ENCODE results near the gene SLC5A9.

The SLC5A9 gene

DNA sequence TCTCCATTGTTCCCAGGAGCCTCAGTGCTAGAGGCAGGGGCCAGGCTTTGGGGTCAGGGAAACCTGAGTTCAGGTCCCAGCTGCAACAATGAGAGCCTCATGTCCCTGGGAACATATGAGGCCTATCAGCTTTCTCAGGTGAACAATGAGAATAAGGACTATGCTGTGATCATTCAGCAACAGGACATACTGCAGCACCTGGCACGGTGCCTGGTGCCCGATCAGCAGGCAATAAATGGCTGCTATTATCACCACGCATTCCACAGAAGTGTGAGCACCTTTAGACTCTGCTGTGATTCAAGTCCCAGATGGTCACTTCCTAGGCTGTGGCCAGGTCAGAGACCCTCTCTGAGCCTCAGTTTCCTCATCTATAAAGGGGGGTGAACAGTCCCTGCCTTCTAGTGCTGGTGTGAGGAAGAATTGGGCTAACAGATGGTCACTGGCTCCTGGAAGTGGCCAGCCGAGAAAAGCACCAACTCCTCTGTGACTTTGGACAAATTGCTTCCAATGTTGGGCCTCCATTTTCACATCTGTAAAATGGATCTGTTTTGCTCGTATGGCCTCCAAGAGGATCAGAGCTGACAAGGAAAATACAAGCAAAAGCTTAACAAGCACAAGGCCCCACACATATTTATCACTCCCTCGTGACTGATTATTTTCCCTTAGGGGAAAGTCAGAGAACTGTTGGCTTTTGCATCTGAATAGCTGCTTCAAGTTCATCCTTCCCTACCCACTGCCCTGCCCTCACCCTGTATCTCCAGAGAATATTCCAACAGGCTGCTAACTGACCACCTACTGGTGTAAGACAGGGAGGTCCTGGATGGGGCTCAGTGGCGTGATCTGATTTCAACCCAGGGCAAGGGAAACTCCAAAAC lies 1.1 kb downstream of the SLC5A9 start:
- Histone ChIP-seq H3K4me3 (ENCODE audit: insufficient read depth, low read depth, low read length) (no peak overlapping the region), H3K36me3 (ENCODE audit: control insufficient read depth, insufficient read depth, low read length) (no peaks in the 10 kb centered on the region), H3K9me3 (ENCODE audit: control insufficient read depth, low read length) (no peaks in the 10 kb centered on the region), H3K27me3 (ENCODE audit: control insufficient read depth, insufficient read depth, low read length, poor library complexity, severe bottlenecking) (no peaks in the 10 kb centered on the region), H3K4me1 (ENCODE audit: control insufficient read depth, insufficient read depth, low read length) (no peaks in the 10 kb centered on the region), H3K27ac (ENCODE audit: insufficient read depth, low read depth, low read length, poor library complexity, severe bottlenecking) (no peak overlapping the region)
- 73 to 74% methylated on average over 7 of the region's 7 CpGs for WGBS, 2 experiments

DNA sequence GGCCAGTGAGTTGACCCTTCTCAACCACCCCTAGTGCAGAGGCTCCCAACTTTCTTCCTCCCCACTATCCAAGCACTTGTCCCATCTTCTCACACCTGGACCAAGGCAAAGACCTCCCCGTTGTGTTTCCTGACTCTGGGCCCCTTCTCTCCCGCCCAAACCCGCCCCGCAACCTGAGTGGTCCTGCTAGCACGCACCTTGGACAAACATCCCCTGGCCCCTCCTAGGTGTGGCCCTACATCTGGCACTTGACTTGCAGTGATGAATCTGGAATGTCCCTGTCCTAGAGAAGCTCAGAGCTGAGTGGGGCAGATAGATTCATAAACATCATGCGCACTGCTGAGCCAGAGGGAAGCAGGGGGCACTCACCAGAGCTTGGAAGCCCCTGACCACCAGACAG lies 2.3 kb downstream of the SLC5A9 start:
- Histone ChIP-seq H3K9me3 (ENCODE audit: control insufficient read depth, low read length) (no peaks in the 10 kb centered on the region), H3K27me3 (ENCODE audit: control insufficient read depth, insufficient read depth, low read length, poor library complexity, severe bottlenecking) (no peaks in the 10 kb centered on the region), H3K4me1 (ENCODE audit: control insufficient read depth, insufficient read depth, low read length) (no peaks in the 10 kb centered on the region), H3K36me3 (ENCODE audit: control insufficient read depth, insufficient read depth, low read length) (no peaks in the 10 kb centered on the region), H3K27ac (ENCODE audit: insufficient read depth, low read depth, low read length, poor library complexity, severe bottlenecking) (no peak overlapping the region), H3K4me3 (ENCODE audit: insufficient read depth, low read depth, low read length) (no peak overlapping the region)
- 93 to 97% methylated on average over 6 of the region's 6 CpGs for WGBS, 2 experiments

DNA sequence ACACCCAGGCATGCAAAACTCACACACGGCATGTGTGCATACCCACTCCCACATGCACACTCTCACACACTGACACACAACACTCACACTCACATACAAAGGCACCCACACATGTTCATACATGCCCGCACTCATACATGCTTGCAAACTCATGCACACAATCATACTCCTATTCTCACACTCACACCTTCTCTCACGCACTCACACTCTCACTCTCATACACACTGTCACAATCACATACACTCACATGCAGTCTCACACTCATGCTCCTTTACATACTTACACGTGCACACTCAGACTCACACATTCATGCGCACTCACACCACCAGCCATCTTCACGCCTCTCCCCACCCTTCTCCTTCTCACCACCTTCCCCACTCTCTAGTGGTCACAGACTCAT lies 3.1 kb downstream of the SLC5A9 start:
- Histone ChIP-seq H3K27ac (ENCODE audit: insufficient read depth, low read depth, low read length, poor library complexity, severe bottlenecking) (no peak overlapping the region), H3K27me3 (ENCODE audit: control insufficient read depth, insufficient read depth, low read length, poor library complexity, severe bottlenecking) (no peaks in the 10 kb centered on the region), H3K36me3 (ENCODE audit: control insufficient read depth, insufficient read depth, low read length) (no peaks in the 10 kb centered on the region), H3K9me3 (ENCODE audit: control insufficient read depth, low read length) (no peaks in the 10 kb centered on the region), H3K4me1 (ENCODE audit: control insufficient read depth, insufficient read depth, low read length) (no peaks in the 10 kb centered on the region), H3K4me3 (ENCODE audit: insufficient read depth, low read depth, low read length) (no peak overlapping the region)
- 92 to 93% methylated on average over 6 of the region's 6 CpGs for WGBS, 2 experiments

DNA sequence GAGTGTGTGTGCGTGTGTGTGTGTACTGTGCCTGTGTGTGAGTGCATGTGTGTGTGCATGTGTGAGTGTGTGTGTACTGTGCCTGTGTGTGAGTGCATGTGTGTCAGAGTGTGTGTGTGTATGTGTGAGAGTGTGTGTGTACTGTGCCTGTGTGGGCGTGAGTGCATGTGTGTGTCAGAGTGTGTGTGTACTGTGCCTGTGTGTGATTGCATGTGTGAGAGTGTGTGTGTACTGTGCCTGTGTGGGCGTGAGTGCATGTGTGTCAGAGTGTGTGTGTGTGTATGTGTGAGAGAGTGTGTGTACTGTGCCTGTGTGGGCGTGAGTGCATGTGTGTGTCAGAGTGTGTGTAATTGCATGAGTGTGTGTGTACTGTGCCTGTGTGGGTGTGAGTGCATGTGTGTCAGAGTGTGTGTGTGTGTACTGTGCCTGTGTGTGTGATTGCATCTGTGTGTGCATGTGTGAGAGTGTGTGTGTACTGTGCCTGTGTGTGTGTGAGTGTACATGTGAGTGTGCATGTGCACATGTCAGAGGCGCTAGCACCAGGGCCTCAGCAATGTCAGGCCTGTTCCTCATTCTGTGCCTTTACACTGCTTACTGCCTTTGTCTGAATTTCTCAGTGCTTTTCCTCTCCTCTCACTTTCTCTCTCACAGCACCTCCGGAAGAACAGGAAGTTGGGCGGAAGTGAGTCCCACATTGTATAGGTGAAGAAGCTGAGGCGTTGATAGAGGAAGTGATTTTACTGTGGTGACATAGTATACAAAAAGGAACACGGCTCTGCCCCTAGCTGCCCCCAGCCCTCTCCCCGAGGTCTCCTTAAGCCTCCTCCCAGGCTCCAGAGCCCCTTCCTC lies 4.9 kb downstream of the SLC5A9 start:
- Histone ChIP-seq H3K27me3 (ENCODE audit: control insufficient read depth, insufficient read depth, low read length, poor library complexity, severe bottlenecking) (no peaks in the 10 kb centered on the region), H3K27ac (ENCODE audit: insufficient read depth, low read depth, low read length, poor library complexity, severe bottlenecking) (no peak overlapping the region), H3K36me3 (ENCODE audit: control insufficient read depth, insufficient read depth, low read length) (no peaks in the 10 kb centered on the region), H3K9me3 (ENCODE audit: control insufficient read depth, low read length) (no peaks in the 10 kb centered on the region), H3K4me3 (ENCODE audit: insufficient read depth, low read depth, low read length) (no peak overlapping the region), H3K4me1 (ENCODE audit: control insufficient read depth, insufficient read depth, low read length) (no peaks in the 10 kb centered on the region)
- 92 to 94% methylated on average over 8 to 10 of the region's 10 CpGs for WGBS, 2 experiments

DNA sequence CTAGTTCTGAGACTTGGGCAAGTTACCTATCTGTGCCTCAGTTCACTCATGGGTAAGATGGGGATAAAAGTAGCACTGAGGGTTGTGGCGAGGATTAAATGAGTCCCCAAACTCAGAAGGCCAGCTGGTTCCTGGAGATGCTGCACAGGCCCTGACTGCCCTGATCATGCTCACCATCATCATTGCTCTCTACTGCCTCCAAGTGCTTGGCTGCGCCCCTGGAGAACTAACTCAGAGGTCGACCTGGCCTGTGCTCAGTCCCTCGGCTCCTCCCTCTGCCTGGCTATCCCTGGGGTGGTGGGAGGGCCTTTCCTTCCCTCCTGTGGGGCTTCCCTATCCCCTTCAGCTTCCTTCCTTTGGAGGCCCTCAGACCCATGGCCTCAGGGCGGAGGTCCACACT lies 5.6 kb downstream of the SLC5A9 start:
- Histone ChIP-seq H3K9me3 (ENCODE audit: control insufficient read depth, low read length) (no peaks in the 10 kb centered on the region), H3K27me3 (ENCODE audit: control insufficient read depth, insufficient read depth, low read length, poor library complexity, severe bottlenecking) (no peaks in the 10 kb centered on the region), H3K4me1 (ENCODE audit: control insufficient read depth, insufficient read depth, low read length) (no peaks in the 10 kb centered on the region), H3K4me3 (ENCODE audit: insufficient read depth, low read depth, low read length) (no peak overlapping the region), H3K36me3 (ENCODE audit: control insufficient read depth, insufficient read depth, low read length) (no peaks in the 10 kb centered on the region), H3K27ac (ENCODE audit: insufficient read depth, low read depth, low read length, poor library complexity, severe bottlenecking) (no peak overlapping the region)
- WGBS, 2 experiments = 57 to 58% methylated on average over 5 of the region's 5 CpGs

DNA sequence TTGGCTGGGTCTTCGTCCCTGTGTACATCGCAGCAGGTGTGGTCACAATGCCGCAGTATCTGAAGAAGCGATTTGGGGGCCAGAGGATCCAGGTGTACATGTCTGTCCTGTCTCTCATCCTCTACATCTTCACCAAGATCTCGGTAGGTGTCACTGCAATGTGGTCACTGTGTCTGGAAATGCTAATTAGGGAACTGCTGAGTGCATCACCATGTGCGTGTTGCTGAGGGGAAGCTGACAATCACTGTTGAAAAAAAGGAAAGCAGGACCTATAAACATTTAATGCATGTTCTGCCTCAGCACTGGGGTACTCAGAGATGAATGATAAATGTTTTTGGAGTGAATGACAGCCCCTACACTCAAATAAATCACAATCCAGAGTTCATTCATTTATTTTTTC lies 6.8 kb downstream of the SLC5A9 start:
- no peaks in the 10 kb centered on the region for H3K27me3 ChIP-seq (ENCODE audit: control insufficient read depth, insufficient read depth, low read length, poor library complexity, severe bottlenecking)
- 95 to 97% methylated on average over 6 of the region's 6 CpGs for WGBS, 2 experiments

DNA sequence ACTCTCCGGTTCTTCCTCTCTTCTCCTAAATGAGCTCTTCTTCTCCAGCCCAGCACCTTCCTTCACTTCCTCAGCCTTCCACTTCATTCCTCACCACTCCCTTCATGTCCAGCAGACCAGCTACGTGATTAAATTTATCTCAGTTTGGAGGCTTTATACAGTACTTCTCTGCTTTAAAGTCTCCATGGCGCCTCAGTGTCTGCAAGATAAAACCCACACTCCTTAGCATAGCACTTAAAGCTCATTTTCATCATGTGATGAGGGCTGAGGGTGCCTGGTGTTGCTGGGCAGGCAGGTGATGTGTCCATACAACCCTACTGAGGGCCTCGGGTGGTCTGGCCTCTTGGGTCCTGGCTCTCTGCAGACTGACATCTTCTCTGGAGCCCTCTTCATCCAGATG lies 7.7 kb downstream of the SLC5A9 start:
- no peaks in the 10 kb centered on the region for H3K36me3 ChIP-seq (ENCODE audit: control insufficient read depth, insufficient read depth, low read length)
- H3K27ac ChIP-seq (ENCODE audit: insufficient read depth, low read depth, low read length, poor library complexity, severe bottlenecking) = no peak overlapping the region
- H3K4me3 ChIP-seq (ENCODE audit: insufficient read depth, low read depth, low read length) = no peak overlapping the region
- H3K9me3 ChIP-seq (ENCODE audit: control insufficient read depth, low read length) = no peaks in the 10 kb centered on the region
- no peaks in the 10 kb centered on the region for H3K4me1 ChIP-seq (ENCODE audit: control insufficient read depth, insufficient read depth, low read length)
- H3K27me3 ChIP-seq (ENCODE audit: control insufficient read depth, insufficient read depth, low read length, poor library complexity, severe bottlenecking) = no peaks in the 10 kb centered on the region
- 91 to 96% methylated on average over 4 of the region's 4 CpGs for WGBS, 2 experiments

More for the DNA sequence above, 6.8 kb downstream of the SLC5A9 start:
- Histone ChIP-seq H3K4me1 (ENCODE audit: control insufficient read depth, insufficient read depth, low read length) (no peaks in the 10 kb centered on the region), H3K36me3 (ENCODE audit: control insufficient read depth, insufficient read depth, low read length) (no peaks in the 10 kb centered on the region), H3K9me3 (ENCODE audit: control insufficient read depth, low read length) (no peaks in the 10 kb centered on the region), H3K27ac (ENCODE audit: insufficient read depth, low read depth, low read length, poor library complexity, severe bottlenecking) (no peak overlapping the region), H3K4me3 (ENCODE audit: insufficient read depth, low read depth, low read length) (no peak overlapping the region)

DNA sequence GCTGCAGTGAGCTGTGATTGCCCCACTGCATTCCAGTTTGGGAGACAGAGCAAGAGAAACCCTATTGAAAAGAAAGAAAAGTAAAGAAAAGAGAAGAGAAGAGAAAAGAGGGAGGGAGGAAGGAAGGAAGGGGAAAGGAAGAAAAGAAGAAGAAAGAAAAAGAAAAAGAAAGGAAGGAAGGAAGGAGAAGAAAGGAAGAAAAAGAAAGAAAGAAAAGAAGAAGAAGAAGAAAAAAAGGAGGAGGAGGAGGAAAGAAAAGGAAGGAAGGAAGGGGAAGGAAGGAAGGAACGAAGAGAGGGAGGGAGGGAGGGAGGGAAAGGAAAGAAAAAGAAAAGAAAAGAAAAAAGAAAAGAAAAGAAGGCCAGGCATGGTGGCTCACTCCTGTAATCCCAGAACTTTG lies 10.2 kb downstream of the SLC5A9 start:
- WGBS, 2 experiments = 97 to 98% methylated on average over 1 of the region's 1 CpG
- H3K36me3 ChIP-seq (ENCODE audit: control insufficient read depth, insufficient read depth, low read length) = no peaks in the 10 kb centered on the region
- no peaks in the 10 kb centered on the region for H3K4me1 ChIP-seq (ENCODE audit: control insufficient read depth, insufficient read depth, low read length)
- no peak overlapping the region for H3K4me3 ChIP-seq (ENCODE audit: insufficient read depth, low read depth, low read length)
- no peak overlapping the region for H3K27ac ChIP-seq (ENCODE audit: insufficient read depth, low read depth, low read length, poor library complexity, severe bottlenecking)
- no peaks in the 10 kb centered on the region for H3K27me3 ChIP-seq (ENCODE audit: control insufficient read depth, insufficient read depth, low read length, poor library complexity, severe bottlenecking)
- no peaks in the 10 kb centered on the region for H3K9me3 ChIP-seq (ENCODE audit: control insufficient read depth, low read length)

DNA sequence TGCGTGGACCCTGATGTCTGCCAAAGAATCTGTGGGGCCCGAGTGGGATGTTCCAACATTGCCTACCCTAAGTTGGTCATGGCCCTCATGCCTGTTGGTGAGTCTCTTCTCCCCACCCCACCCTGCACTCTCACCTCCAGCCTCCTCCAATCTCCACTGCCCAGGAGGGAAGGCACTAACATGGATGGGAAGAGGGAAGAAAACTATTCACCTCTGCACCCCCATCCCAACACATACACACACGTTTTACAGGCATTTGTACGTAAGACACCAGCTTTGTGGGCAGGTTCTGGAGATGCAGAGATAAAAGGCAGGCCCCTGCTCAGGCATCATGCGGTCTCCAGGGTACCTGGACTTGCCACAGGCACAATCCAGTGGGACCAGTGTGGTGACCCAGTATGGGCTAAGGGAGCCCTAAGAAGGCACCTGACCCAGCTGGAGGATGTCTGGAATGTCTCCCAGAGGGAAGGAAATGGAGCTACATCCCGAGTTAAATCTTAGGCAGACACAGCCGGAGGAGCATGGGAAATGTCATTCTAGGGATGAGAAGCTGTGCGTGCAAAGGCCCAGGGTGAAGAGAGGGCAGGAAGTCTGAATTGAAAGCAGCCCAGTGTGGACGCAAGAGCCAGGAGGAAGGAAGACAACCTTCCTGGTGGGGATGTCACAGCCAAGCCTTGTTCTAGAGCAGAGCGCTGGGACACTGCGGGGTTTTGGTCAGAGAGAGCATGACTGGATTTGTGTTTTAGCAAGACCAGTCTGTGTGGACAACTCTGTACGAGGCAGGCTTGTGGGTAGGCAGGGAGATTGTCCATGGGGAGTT lies 11.4 kb downstream of the SLC5A9 start:
- Histone ChIP-seq H3K4me3 (ENCODE audit: insufficient read depth, low read depth, low read length) (no peak overlapping the region), H3K27ac (ENCODE audit: insufficient read depth, low read depth, low read length, poor library complexity, severe bottlenecking) (no peak overlapping the region), H3K4me1 (ENCODE audit: control insufficient read depth, insufficient read depth, low read length) (no peaks in the 10 kb centered on the region), H3K9me3 (ENCODE audit: control insufficient read depth, low read length) (no peaks in the 10 kb centered on the region), H3K27me3 (ENCODE audit: control insufficient read depth, insufficient read depth, low read length, poor library complexity, severe bottlenecking) (no peaks in the 10 kb centered on the region), H3K36me3 (ENCODE audit: control insufficient read depth, insufficient read depth, low read length) (no peaks in the 10 kb centered on the region)
- WGBS, 2 experiments = 93% methylated on average over 12 of the region's 12 CpGs

DNA sequence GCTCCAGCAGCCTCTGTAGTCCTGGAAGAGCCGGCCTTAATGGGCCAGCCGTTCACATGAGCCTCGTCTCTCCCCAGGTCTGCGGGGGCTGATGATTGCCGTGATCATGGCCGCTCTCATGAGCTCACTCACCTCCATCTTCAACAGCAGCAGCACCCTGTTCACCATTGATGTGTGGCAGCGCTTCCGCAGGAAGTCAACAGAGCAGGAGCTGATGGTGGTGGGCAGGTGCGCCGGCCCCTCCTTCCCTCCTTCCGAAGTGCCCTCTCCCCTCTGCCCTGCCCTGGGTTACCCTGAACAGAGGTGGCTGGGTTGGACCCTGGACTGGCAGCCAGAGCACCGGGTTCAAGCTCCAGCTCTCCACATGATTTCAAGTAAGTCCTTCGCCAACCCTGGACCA lies 13.1 kb downstream of the SLC5A9 start:
- Histone ChIP-seq H3K27ac (ENCODE audit: insufficient read depth, low read depth, low read length, poor library complexity, severe bottlenecking) (no peak overlapping the region), H3K36me3 (ENCODE audit: control insufficient read depth, insufficient read depth, low read length) (no peaks in the 10 kb centered on the region), H3K4me3 (ENCODE audit: insufficient read depth, low read depth, low read length) (no peak overlapping the region), H3K9me3 (ENCODE audit: control insufficient read depth, low read length) (no peaks in the 10 kb centered on the region), H3K4me1 (ENCODE audit: control insufficient read depth, insufficient read depth, low read length) (no peaks in the 10 kb centered on the region), H3K27me3 (ENCODE audit: control insufficient read depth, insufficient read depth, low read length, poor library complexity, severe bottlenecking) (no peaks in the 10 kb centered on the region)
- WGBS, 2 experiments = 94 to 95% methylated on average over 13 of the region's 13 CpGs

Data from ectodermal cell (in vitro differentiated cells).